ENCODE data around the gene UNC79. TPM values are rescaled to one million over a fixed set of nuclear protein-coding genes. Genes with fewer than 3 reads are reported as not detected.

UNC79 gene
- total and polyA plus RNA-seq, 9 donors, result 0.04 to 1.1 (median 0.15) TPM

DNA sequence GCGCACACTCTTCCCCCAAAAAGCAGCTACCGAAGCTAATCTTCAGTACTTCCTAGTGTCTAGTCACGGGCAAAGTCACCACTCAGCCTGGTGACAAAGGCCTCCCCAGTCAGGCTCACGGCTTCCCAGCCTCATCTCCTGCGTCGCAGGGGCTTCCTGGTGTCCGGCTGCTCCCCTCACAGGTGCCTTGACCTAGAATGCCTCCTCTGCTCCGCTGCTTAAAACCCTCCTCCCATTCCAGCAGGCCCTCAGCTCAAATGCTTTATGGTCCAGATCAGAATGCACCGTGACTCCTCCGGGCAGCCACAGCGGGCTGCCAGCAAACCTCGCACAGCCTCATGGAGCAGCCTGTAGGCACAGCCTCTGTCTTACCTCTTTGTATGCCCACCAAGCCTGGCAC, 304.5 kb downstream of the UNC79 start:
- Histone ChIP-seq H3K27me3 (no peaks in the 10 kb centered on the region), H3K9me3 (no peaks in the 10 kb centered on the region), H3K4me3 (no peak overlapping the region), H3K4me1 (ENCODE audit: insufficient read depth) (peaks cover 2% of the 10 kb centered on the region), H3K36me3 (no peaks in the 10 kb centered on the region), H3K27ac (no peak overlapping the region)
- intact Hi-C loops (cut with DNase I), result no loop called here
- DNase-seq, result no peak
- TF ChIP-seq POLR2A (IDR thresholded peaks at IDR 0.05) (no peak), EP300 (IDR thresholded peaks at IDR 0.05) (no peak)
- TF ChIP-seq, protein P1, sequence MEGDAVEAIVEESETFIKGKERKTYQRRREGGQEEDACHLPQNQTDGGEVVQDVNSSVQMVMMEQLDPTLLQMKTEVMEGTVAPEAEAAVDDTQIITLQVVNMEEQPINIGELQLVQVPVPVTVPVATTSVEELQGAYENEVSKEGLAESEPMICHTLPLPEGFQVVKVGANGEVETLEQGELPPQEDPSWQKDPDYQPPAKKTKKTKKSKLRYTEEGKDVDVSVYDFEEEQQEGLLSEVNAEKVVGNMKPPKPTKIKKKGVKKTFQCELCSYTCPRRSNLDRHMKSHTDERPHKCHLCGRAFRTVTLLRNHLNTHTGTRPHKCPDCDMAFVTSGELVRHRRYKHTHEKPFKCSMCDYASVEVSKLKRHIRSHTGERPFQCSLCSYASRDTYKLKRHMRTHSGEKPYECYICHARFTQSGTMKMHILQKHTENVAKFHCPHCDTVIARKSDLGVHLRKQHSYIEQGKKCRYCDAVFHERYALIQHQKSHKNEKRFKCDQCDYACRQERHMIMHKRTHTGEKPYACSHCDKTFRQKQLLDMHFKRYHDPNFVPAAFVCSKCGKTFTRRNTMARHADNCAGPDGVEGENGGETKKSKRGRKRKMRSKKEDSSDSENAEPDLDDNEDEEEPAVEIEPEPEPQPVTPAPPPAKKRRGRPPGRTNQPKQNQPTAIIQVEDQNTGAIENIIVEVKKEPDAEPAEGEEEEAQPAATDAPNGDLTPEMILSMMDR (IDR thresholded peaks at IDR 0.05), result no peak
- 82 to 91% (median 87%) methylated on average over 12 of the region's 12 CpGs for WGBS, 3 donors

DNA sequence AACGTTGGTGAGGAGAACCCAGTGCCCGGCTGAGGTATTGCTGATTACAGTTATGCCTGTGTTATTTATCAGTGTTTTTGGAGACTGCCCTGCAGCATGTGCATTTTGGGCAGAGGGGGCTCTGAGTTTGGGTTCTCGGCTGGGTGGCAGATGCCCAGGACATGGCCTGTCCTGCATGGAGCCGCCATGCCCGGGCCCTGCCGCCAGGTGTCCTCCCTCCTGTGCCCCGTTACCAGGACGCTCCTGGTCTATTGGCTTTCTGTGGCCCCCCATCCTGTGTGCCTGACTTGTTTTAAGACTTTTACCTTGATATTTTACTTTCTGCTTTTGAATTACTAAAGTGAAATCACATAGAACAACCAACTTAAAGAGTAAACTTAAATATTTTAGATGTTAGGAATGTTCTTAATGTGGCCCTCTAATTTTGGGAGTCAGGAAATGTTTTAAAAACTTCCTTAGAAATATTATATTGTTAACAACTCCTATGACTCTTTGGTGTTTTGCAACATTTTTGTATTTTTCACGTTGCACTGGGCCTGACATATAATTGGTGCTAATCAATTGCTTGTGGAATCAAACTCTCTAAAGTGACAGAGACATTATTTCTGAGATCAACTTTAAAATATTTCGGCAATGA, 305.8 kb downstream of the UNC79 start:
- intact Hi-C loops (cut with DNase I), result no loop called here
- H3K4me3 ChIP-seq, result no peak overlapping the region
- no peaks in the 10 kb centered on the region for H3K36me3 ChIP-seq
- TF ChIP-seq EP300 (IDR thresholded peaks at IDR 0.05) (no peak), POLR2A (IDR thresholded peaks at IDR 0.05) (no peak)
- TF ChIP-seq, protein P1 (IDR thresholded peaks at IDR 0.05), result no peak
- DNase-seq, result no peak
- no peak overlapping the region for H3K27ac ChIP-seq
- H3K27me3 ChIP-seq, result no peaks in the 10 kb centered on the region
- WGBS, 3 donors, result 85 to 91% (median 89%) methylated on average over 10 of the region's 10 CpGs
- no peaks in the 10 kb centered on the region for H3K9me3 ChIP-seq
- H3K4me1 ChIP-seq (ENCODE audit: insufficient read depth), result peaks cover 2% of the 10 kb centered on the region

DNA sequence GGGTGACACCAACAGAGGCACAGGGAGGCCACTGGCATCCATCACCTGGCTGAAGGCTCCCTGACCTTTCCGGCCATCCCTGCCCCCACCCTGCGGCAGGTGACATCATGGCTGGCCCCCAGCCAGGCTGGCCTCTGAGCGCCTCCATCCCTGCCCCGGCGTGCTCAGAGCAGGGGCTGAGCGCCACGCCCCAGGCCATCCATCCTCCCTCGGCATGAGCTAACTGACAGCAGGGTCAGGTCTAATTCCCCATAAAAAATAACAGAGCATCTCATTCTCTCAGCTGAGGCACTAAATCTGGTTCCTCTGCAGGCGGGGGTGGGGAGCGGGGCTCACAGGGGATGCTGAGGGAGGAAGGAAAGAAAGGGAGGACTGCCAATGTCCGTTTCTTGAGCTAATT, 306.9 kb downstream of the UNC79 start:
- TF ChIP-seq, protein P1 (IDR thresholded peaks at IDR 0.05), result no peak
- no peak for TF ChIP-seq POLR2A (IDR thresholded peaks at IDR 0.05)
- no peak for TF ChIP-seq EP300 (IDR thresholded peaks at IDR 0.05)
- DNase-seq, result no peak
- no peaks in the 10 kb centered on the region for H3K9me3 ChIP-seq
- H3K27me3 ChIP-seq, result no peaks in the 10 kb centered on the region
- no peaks in the 10 kb centered on the region for H3K36me3 ChIP-seq
- H3K4me1 ChIP-seq (ENCODE audit: insufficient read depth), result peaks cover 2% of the 10 kb centered on the region
- WGBS, 3 donors, result 43 to 50% (median 46%) methylated on average over 11 of the region's 11 CpGs
- H3K4me3 ChIP-seq, result no peak overlapping the region
- intact Hi-C loops (cut with DNase I), result no loop called here
- no peak overlapping the region for H3K27ac ChIP-seq

DNA sequence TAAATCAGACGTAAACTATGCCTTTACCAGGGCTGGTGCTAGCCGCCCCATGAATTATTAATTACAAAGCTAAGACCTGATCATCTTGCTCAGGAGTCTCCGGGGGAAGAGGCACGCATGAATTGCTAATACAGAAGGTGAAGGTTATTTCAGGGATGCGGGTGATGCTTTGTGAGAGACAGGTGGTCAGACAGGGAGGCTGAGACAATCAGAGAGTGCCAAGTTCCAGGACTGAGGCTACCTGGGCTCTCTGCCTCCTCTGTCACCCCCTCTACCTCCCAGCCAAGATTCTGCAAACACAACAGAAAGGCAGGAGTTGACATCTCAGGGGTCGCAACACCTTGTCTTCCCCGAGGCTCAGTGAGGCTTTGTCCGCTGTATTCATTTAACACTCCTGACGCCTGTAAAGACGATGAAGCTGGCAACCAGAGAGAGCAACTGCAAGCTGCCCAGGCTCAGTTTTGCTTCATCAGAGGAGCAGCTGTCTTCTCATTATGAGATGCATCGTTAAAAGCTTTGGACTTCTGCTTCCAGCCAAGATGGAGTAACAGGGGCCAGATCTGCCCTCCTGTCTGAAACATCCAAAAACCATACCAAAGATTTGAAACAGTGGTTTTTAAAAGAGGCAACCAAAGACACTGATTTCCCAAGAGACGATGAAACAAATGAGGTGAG, 311.0 kb downstream of the UNC79 start:
- no peaks in the 10 kb centered on the region for H3K9me3 ChIP-seq
- intact Hi-C loops (cut with DNase I), result no loop called here
- H3K4me3 ChIP-seq, result no peak overlapping the region
- no peaks in the 10 kb centered on the region for H3K36me3 ChIP-seq
- H3K27me3 ChIP-seq, result no peaks in the 10 kb centered on the region
- no peak for DNase-seq
- no peak overlapping the region for H3K27ac ChIP-seq
- 82 to 92% (median 91%) methylated on average over 12 of the region's 12 CpGs for WGBS, 3 donors
- TF ChIP-seq POLR2A (IDR thresholded peaks at IDR 0.05) (no peak), EP300 (IDR thresholded peaks at IDR 0.05) (no peak)
- TF ChIP-seq, protein P1 (IDR thresholded peaks at IDR 0.05), result no peak
- H3K4me1 ChIP-seq (ENCODE audit: insufficient read depth), result no peaks in the 10 kb centered on the region

All from ovary (tissue), 9 donors.